AG04449 (cell line): Measurements from ENCODE around the gene PRKAG2.
"Not testable (repeated sequence)": the region's sequence is repeated elsewhere in the genome, so short reads cannot be mapped to it uniquely, and the experiment has no call there.

ENCODE experiments used
- CTCF ChIA-PET: fragments of 350-600 bp; formaldehyde crosslinking; extraction: SDS; loops from one replicate; lab custom pipeline; 2021; ENCODE audit warnings: antibody characterized with exemption; lab: Yijun Ruan, JAX
- POLR2A ChIA-PET: fragments of 400-600, 350-600 bp; formaldehyde crosslinking; extraction: SDS; loops from one replicate; lab custom pipeline; 2020; ENCODE audit warnings: antibody characterized with exemption, inconsistent platforms; lab: Yijun Ruan, JAX
- DNase-seq: peaks from one replicate; pipeline ENCODE4 v3.0.0-alpha.2; 2010; ENCODE audit warnings: low read depth, low spot score
- H3K4me3 ChIP-seq: 2 replicates; pipeline ENCODE4 v1.5.1; 2011; ENCODE audit warnings: low read depth, mild to moderate bottlenecking, control low read depth, low read length
- CTCF ChIP-seq: IDR thresholded peaks from one replicate; pipeline ENCODE4 v1.5.1; 2011; ENCODE audit warnings: mild to moderate bottlenecking, moderate library complexity, low read length, control low read depth, inconsistent platforms; ENCODE audit not compliant: insufficient read depth; ENCODE audit errors: missing control alignments

The PRKAG2 gene

GRCh38 chr7:151585744-151586393 lies 291.0 kb downstream of the PRKAG2 start:
- ChIA-PET POLR2A (no interaction called here), CTCF (interaction anchor here (1.0 to 1.8 kb wide), 3 partner anchors 11 to 172 kb away, joined by 3 to 4 read pairs (median 4); no protein-coding TSS in a partner anchor)
- no peak for TF ChIP-seq CTCF
- DNase-seq, result no peak
- no peak overlapping the region for H3K4me3 ChIP-seq

- no peak for TF ChIP-seq CTCF
- CTCF ChIA-PET, result interaction anchor here (0.9 to 1.4 kb wide), 4 partner anchors 10 to 155 kb away, joined by 3 to 8 read pairs (median 5); no protein-coding TSS in a partner anchor
- no peak for DNase-seq
- POLR2A ChIA-PET, result no interaction called here
- no peak overlapping the region for H3K4me3 ChIP-seq
These were observed 295.2 kb downstream of the PRKAG2 start for GRCh38 chr7:151581741-151582140.

- TF ChIP-seq CTCF, result no peak
- H3K4me3 ChIP-seq, result no peak overlapping the region
- POLR2A ChIA-PET, result no interaction called here
- DNase-seq, result no peak
- CTCF ChIA-PET, result interaction anchor here (1.1 to 2.5 kb wide), 2 partner anchors 9 to 180 kb away, joined by 4 to 9 read pairs; no protein-coding TSS in a partner anchor
These were observed 297.3 kb downstream of the PRKAG2 start for GRCh38 chr7:151579644-151580043.

GRCh38 chr7:151575410-151575809 lies 301.5 kb downstream of the PRKAG2 start:
- ChIA-PET CTCF (interaction anchor here (0.6 to 11.8 kb wide), 6 partner anchors 11 to 207 kb away, joined by 3 to 270 read pairs (median 4); no protein-coding TSS in a partner anchor), POLR2A (no interaction called here)
- TF ChIP-seq CTCF, result no peak
- no peak overlapping the region for H3K4me3 ChIP-seq
- DNase-seq, result no peak

GRCh38 chr7:151573046-151573445 lies 303.9 kb downstream of the PRKAG2 start:
- DNase-seq, H3K4me3 ChIP-seq, POLR2A ChIA-PET: not testable (repeated sequence)
- CTCF ChIA-PET, result interaction anchor here (1.0 to 11.8 kb wide), 11 partner anchors 17 to 211 kb away, joined by 3 to 270 read pairs (median 10); no protein-coding TSS in a partner anchor

- POLR2A ChIA-PET, result no interaction called here
- no peak for TF ChIP-seq CTCF
- no peak for DNase-seq
- no peak overlapping the region for H3K4me3 ChIP-seq
- CTCF ChIA-PET, result interaction anchor here (0.6 to 11.8 kb wide), 23 partner anchors 9 to 212 kb away, joined by 3 to 270 read pairs (median 4); no protein-coding TSS in a partner anchor
These were observed 304.8 kb downstream of the PRKAG2 start for GRCh38 chr7:151572136-151572535.

GRCh38 chr7:151571471-151571870 lies 305.4 kb downstream of the PRKAG2 start:
- POLR2A ChIA-PET, result no interaction called here
- DNase-seq, result no peak
- TF ChIP-seq CTCF, result no peak

More at GRCh38 chr7:151571471-151571870, 305.4 kb downstream of the PRKAG2 start:
- CTCF ChIA-PET, result interaction anchor here (0.7 to 11.8 kb wide), 19 partner anchors 9 to 211 kb away, joined by 3 to 270 read pairs (median 5); no protein-coding TSS in a partner anchor
- H3K4me3 ChIP-seq, result no peak overlapping the region
